GM19035 (cell line): ENCODE results near the gene CHMP2B.
A peak's percentile ranks its signal among the peaks of the same experiment; 100 is the strongest.
"Not testable (repeated sequence)": the region's sequence is repeated elsewhere in the genome, so short reads cannot be mapped to it uniquely, and the experiment has no call there.

Source experiments
- ATAC-seq: cut with Tn5 transposase; IDR thresholded peaks from one replicate; pipeline ENCODE4 v1.9.1; 2021; ENCODE audit not compliant: unreplicated experiment

Gene CHMP2B

DNA sequence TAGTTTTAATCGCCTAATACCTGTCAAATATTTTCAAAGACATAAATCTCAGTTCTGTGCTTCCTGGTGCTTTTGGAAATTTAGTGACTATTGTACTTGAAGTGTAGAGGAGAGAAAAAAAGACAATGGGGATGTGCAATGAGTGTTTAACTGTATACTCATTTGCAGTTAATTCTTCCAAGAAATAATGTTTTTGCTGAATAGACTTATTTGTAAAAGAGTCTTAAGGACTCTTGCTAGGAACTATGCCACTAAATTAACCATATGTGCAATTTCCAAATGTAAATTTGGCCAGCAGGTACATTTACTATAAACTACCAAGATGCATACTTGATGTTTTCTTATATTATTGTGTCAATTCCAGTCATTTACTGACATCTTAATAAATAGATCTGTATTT is 2.0 kb downstream of the CHMP2B start:
- ATAC-seq: no peak

DNA sequence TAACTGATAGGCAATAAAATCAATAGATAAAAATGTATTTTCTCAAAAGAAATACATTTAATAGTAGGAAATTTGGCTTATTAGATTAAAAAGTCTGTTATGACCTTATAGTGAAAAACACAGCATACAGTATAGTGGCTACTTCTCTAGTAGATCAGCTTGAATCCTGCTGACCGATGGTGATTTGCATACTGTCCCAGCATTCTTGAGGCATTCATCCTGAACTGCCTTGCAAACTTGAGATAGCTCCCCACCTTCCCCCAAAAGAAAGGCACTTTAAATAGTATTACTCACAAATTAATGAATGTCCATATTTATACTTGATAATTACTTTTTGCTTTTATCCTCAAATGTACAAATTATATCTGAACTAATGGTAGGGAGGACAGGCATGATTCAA is 6.7 kb downstream of the CHMP2B start:
- no peak for ATAC-seq

DNA sequence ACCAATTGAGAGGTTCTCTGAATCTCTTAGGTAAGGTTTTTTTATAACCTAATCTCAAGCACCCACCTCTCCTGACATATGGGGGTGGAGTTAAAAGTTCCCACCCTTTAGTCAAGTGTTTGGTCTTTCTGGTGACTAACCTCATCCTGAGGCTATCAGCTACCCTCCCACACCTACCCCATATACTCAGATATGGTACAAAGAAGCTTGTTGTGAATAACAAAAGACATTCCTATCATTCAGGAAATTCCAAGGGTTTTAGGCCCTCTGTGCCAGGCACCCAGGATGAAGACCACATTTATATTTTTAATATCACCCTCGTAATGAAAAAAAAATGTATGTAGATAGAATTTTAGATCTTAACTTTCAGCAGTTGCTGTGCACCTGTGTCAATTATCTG is 9.0 kb downstream of the CHMP2B start:
- ATAC-seq: no peak

DNA sequence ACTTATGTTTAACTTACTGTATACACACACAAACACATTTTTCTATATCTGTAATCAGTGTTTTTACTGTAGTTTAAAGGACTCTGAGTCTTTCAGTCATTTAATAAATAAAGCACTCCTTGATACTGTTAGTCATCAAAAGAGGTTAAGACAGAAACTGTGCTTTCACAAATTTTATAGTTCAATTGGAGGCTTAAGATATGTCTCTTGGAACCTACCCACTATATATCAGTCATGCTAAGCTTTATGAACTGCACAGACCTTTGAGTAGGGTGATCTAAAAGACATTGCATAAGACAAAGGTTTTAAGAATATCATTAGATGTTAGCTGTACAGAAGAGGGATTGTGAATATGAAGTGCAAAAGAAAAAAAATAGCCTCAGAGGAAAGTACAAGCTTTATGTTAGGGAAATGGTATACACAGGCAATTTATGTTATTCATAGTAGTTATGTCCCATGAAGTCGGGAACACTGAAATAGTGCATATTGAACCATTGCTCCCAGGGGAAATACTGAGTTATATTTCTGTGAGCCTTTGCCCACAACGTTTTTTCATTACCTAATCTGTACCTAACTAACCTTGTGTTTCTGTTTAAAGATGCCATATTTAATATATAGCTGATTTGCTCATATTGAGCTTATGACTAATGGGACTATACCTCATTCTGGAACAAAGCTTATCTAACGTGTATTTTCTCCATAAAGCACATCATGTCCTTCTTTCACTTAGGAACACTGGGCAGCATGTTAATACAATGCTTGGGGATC is 19.7 kb downstream of the CHMP2B start:
- no peak for ATAC-seq

DNA sequence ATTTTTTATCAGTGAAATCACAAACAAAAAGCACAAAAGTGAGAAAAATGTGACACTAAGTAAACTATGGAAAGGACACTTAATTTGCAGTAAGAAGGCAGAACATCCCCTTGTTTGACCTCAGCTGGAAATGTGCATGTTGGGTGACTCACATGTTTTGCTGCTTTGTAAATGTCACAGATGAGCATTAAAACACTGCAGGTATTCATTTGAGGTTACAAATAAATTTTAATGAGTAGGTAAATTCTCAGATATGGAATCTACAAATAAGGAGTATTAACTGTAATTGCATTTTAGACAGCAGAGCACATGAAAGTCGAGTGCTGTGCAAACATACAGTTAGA is 20.3 kb downstream of the CHMP2B start:
- no peak for ATAC-seq

DNA sequence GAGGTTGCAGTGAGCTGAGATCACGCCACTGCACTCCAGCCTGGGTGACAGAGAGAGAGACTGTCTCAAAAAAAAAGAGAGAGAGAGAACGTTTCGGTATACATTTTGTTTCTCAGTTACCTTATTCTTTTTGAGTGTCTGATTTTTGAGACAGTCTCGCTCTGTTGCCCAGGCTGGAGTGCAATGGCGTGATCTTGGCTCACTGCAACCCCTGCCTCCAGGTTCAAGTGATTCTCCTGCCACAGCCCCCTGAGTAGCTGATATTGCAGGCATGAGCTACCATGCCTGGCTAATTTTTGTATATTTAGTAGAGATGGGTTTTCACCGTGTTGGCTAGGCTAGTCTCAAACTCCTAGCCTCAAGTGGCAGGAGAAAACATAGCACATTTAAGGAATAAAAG is 21.1 kb downstream of the CHMP2B start:
- not testable (repeated sequence) for ATAC-seq

DNA sequence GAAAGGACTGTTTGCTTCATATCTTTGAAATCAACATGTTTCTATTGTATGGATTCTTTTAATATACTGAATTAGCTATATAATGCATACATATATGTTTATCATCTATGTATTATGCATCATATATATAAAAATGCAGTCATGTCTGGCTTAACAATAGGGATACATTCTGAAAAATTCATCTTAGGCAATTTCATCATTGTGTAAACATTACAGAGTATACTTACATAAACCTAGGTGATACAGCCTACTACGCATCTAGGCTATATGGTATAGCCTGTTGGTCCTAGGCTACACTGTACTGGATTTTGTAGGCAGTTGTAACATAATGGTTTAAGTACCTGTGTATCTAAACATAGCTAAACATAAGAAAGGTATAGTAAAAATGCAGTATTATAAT is 21.7 kb downstream of the CHMP2B start:
- ATAC-seq: no peak

DNA sequence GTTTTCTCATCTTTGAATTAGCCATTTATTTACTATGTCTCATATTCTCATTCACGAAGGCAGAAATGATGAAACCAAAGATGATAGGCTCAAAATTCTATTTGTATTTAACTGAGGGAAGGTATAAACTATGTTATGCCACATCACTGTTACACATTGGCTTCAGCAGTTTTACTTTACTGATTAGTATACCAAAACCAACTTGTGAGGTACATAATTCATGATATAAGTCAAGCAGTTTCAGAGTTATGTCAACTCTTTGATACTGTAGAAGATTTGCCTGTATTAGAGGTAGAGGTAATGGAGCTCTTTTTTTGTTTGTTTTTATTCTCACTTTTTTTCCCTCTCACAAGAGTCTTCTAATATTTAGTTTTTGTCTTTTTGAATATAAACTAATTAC is 22.9 kb downstream of the CHMP2B start:
- no peak for ATAC-seq

DNA sequence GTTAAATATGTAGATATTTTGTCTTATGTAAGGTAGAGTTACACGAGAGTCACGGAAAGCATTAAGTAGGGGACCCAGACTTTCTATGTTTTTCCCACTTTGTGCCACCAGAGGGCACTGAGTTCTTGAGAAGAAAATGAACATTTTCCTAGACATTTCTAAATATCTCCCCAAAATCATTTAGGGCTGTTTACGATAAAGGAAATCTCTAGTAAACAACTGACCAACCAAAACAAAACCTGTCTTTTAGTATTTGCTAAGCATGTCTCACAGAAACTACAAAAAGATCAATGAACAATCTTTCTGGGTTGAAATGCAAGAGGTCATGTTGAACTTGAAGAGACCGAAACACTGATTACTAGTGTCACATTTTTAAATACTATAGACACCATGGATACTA is 33.2 kb downstream of the CHMP2B start:
- ATAC-seq: peak; percentile 79

DNA sequence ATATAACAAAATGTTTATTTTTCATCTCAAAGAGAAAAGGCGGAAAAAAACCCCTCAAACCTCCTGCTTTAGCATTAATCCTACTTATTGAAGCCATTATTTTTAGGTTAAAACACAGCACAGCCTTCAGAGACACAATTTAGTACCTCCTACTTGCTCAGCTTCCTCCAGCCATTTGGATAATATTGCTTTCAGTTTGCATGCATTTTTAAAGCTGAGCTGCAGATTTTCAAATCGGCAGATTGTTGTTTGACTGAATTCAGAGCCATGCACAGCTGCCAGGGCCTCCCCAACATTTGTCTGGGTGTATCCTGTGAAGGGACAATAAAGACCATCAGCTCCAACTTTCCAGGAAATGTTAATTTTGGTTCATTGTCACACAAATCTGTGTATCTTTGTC is 34.8 kb downstream of the CHMP2B start:
- no peak for ATAC-seq

DNA sequence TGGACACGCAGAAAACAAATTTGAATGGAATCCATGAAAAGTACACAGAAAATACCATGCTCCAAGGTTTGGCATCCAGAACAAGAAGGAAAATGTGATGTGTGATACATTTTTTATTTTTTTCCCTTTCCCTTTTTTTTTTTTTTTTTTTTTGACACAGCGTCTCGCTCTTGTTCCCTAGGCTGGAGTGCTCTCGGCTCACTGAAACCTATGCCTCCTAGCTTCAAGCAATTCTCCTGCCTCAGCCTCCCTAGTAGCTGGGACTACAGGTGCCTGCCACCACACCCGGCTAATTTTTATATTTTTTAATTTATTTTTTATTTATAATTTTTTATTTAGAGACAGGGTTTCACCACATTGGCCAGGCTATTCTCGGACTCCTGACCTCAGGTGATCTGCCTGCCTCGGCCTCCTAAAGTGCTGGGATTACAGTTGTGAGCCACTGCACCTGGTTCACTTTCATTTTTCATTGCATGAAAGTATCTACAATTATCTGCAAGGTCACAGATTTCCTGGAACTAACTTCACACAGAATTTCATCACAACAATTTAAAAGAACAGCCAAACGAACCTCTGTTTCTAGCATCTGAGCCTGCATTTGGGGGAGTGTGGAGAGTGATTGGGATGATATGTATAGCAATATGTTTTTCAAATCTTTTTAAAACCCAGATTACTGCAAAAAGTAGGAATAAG is 41.0 kb downstream of the CHMP2B start:
- ATAC-seq: no peak

DNA sequence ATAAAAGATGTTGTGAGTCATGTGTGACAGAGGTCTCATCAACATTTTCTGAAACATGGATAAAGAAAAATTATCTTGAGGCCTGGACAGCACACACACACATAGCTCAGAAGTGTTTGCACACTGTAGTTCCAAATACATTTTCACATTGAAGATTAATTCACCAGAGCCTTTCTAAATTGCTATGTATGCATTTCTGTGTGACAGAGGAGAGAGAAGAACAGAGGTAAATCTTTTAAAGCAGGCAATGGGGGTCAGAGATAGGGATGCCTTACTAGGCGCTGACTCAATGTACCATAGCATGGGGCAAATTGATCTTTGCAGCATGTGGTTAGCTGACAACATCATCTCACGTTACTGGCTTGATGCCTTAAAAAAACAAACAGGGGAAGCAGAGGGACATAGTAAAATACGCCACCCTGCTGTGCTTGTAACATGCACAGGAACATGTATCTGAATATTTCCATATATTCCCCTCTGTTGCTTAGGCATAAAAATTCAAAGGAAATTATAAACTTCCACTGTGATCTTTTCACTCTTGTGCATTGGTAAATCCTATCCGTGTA is 41.6 kb downstream of the CHMP2B start:
- ATAC-seq: no peak

DNA sequence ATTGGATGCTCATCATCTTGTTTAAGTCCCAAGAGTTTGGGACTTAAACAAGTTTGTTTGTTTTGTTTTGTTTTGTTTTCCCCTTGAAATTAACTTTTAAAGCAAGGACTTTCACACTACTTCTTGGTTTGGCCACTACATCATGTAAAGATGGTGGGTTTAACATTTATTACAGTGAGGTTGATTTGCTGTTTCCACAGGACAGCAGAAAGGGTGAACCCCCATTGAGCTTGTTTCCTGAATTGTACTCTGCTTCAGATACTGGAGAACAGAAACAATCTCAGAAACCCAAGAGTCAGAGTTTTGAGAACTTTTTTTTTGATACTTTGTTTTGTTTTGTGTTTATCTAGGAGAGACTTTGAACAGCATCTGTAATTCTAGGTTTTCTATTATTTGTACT is 42.6 kb downstream of the CHMP2B start:
- ATAC-seq: no peak

DNA sequence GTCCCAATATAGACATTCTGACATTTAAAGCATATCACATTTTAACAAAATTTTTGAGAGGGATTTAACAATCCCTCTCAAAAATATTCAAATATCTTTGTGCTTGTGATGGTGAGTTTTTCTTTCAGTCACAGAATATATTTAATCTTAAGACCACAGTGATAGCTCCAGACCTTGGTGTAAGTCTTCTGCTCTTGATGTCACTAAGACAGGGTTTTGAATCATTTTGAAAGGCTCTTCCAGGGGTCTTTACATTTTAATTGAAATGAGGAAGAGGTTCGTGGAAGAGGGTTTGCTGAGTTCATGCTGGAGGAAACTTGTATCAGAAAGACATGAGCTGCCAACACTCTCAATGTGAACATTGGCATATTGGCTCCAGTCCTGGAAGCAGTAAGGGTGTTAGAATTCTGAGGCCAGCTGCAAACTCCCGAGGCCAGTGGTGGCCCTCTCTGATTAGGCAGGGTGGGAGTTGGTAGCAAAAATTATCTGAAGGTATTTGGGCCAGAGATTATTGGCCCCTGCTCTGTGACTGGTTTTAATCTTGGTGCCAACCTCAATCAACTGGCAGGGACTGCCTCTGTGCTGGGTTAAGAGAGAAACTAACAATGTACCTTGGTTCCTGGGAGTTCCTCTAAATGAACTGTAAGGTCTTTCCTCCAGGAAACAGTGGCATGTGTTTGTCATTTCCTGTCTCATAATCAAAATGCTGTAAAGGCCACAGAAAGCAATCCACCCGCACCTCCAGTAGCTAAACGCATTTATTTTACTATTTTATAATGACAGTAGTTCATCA is 44.0 kb downstream of the CHMP2B start:
- no peak for ATAC-seq

DNA sequence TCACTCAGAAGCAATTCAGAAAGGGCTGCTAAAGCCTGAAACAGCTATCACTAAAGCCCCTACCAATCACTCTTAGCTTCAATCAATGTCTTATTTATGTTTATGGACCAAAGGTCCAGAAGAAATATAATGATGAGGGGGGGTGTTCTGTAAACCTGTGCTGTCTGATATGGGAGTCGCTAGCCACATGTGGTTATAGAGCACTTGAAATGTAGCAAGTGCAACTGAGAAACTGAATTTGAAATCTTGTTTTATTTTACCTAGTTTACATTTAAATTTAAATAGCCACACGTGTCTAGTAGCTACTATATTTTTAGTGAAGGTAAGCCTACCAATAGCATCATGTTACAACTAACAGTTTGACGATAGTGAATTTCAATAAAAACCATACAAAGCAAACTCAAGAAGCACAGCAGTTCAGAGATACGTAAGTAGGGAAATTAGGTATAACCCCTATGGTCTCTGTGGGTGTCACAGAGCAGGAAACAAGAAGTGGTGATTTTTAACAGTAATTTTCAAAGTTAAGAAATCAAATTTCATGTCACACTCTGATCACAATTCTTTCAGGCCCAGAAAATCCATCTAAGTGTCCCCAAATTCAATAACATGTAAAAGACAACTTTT is 45.7 kb downstream of the CHMP2B start:
- peak; percentile 95 for ATAC-seq

DNA sequence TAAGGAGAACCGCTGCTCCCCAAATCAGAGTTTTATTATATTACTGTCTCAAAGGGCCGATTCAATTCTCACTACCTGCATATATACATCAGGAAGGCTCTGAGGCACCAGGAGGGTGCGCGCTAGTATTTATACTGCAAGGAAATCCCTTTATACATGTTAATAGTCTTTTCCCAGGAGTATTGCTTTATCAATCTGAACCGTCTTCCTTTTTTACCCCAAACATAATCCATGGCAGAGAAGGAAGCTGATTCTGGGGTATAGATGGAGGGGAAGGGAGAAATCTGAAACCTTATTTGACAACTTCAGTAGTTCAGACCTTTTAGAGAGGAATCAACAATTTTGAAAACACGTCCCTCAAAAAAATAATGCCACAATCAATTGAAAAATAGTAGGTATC is 49.4 kb downstream of the CHMP2B start, which contains the start of gene POU1F1:
Gene POU1F1, minus strand, starts transcription at position 101 of the 400 bp plus-strand sequence. CDS start 122 bp downstream, outside the sequence.
- ATAC-seq: no peak

DNA sequence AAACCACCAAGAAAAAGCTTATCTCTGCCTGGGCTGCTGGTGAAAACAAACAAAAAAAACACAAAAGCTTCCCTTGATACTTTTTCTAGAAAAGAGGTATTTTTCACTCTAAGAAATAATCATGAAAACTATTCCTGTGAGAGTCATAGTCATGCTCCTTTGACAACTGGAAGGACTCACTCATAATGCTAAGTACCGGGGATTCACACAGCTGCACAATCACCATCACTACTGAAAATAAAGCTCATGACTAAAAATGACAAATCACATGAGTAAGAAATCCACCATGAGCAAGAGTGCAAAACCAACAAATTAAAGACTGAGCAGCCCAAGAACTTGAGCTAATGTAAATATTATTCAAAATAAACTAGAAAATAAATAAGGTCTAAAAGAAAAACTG is 59.9 kb downstream of the CHMP2B start:
- peak; percentile 67 for ATAC-seq

DNA sequence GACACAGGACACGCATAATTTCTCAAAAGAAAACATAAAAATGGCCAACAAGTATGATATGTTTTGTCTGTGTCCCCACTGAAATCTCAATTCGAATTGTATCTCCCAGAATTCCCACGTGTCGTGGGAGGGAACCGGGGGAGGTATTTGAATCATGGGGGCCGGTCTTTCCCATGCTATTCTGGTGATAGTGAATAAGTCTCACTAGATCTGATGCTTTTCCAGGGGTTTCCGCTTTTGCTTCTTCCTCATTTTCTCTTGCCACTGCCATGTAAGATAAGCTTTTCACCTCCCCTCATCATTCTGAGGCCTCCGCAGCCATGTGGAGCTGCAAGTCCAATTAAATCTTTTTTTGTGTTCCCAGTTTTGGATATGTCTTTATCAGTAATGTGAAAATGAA is 61.3 kb downstream of the CHMP2B start:
- ATAC-seq: no peak

DNA sequence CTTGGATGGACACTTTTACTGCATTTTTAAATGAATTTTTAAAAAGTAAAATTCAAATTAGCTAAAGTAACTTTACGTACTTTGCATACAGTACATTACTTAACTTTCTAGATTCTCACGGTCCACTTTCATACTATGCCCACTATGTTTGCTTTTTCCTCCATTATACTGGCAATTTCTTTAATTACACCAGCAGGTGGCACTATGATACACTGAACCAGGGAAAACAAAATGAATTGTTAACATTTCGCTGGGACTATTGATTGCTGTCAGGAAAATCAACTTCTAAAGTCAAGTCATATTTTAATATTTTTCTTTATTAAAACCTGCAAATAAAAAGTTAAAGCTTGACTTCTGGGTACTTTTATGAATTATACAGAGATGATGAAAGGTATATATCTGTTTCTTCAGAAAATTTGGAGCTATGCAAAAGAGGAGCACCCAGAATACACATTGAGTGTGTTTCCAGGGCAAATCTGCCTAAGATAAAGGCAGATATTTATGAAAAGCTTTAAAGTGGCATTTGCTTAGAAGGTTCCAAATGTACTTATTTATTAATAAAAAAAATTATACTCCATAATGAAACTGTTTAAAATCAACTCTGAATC is 71.1 kb downstream of the CHMP2B start:
- peak; percentile 87 for ATAC-seq

DNA sequence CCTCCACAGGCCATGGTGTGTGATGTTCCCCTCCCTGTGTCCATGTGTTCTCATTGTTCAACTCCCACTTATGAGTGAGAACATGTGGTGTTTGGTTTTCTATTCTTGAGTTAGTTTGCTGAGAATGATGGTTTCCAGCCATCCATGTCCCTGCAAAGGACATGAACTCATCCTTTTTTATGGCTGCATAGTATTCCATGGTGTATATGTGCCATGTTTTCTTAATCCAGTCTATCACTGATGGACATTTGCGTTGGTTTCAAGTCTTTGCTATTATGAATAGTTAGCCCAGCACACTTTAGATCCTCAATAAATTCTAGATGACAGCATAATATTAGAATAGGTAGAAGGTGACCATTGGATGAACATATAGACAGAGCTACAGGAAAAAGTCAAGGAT is 77.9 kb downstream of the CHMP2B start:
- ATAC-seq: not testable (repeated sequence)
